Lower leg skin (tissue), 4 donors: ENCODE results near the gene TTC7B. TPM values are rescaled to one million over a fixed set of nuclear protein-coding genes. Genes with fewer than 3 reads are reported as not detected.

Experiments
- DNase-seq, 2 donors: peaks; one replicate each; pipeline ENCODE4 v3.0.0-alpha.2; 2019; ENCODE audit warnings: low spot score in 2 of 2
- H3K4me3 ChIP-seq: fragments of 200-600 bp; sonication (generic); 2 replicates; pipeline ENCODE4 v1.5.1; 2017; ENCODE audit warnings: mild to moderate bottlenecking, low read depth; ENCODE audit not compliant: poor library complexity, severe bottlenecking
- CTCF ChIP-seq, 3 donors: fragments of 450-650 bp; IDR thresholded peaks; one replicate each; pipeline ENCODE4 v1.5.1; 2016; ENCODE audit warnings: antibody characterized with exemption in 3 of 3, mild to moderate bottlenecking in 3 of 3, moderate library complexity in 2 of 3
- POLR2A ChIP-seq, 2 donors: fragments of 450-650 bp; IDR thresholded peaks; one replicate each; pipeline ENCODE4 v1.6.1; 2016 to 2017; ENCODE audit warnings: antibody characterized with exemption in 2 of 2, mild to moderate bottlenecking in 1 of 2, moderate library complexity in 1 of 2
- WGBS, 2 donors: methylation state at CpG; one replicate each; pipeline ENCODE4 v1.1.5; 2018; 5-methylcytosine and 5-hydroxymethylcytosine counted together
- intact Hi-C: fragments of 100-400 bp; cut with DNase I; formaldehyde crosslinking; loops from one replicate; pipeline ENCODE4 v1.15.0; 2023; ENCODE audit warnings: low total_unique reads
- total RNA-seq, 4 donors: library from RNA; depleted of rRNA; stranded (reverse); fragments of >200 nt; gene quantifications; one replicate each; pipeline ENCODE4 v1.1.0, GENCODE V29; 2016

Gene TTC7B
- total RNA-seq, 4 donors from 2014 or later: 10.3 to 28.7 (median 20.2) TPM

GRCh38 chr14:90804292-90805083 lies 11.7 kb downstream of the TTC7B start:
- no peak overlapping the region for H3K4me3 ChIP-seq
- TF ChIP-seq CTCF (IDR thresholded peaks at IDR 0.05) (no peak), POLR2A (IDR thresholded peaks at IDR 0.05) (no peak)
- WGBS, 2 donors: 80 to 85% methylated on average over 15 to 18 of the region's 18 CpGs
- intact Hi-C loops: no loop called here
- no peak for DNase-seq

GRCh38 chr14:90803249-90803648 lies 13.0 kb downstream of the TTC7B start:
- 82 to 83% methylated on average over 2 of the region's 2 CpGs for WGBS, 2 donors
- intact Hi-C loops: no loop called here
- H3K4me3 ChIP-seq: no peak overlapping the region
- no peak for TF ChIP-seq CTCF (IDR thresholded peaks at IDR 0.05)
- TF ChIP-seq POLR2A (IDR thresholded peaks at IDR 0.05): no peak
- no peak for DNase-seq

- WGBS, 2 donors: 45 to 66% methylated on average over 5 of the region's 5 CpGs
- no peak for DNase-seq
- H3K4me3 ChIP-seq: no peak overlapping the region
- intact Hi-C loops: no loop called here
- TF ChIP-seq CTCF (IDR thresholded peaks at IDR 0.05) (no peak), POLR2A (IDR thresholded peaks at IDR 0.05) (no peak)
These were observed 16.8 kb downstream of the TTC7B start for GRCh38 chr14:90799420-90799819.

GRCh38 chr14:90797919-90798318 lies 18.3 kb downstream of the TTC7B start:
- TF ChIP-seq CTCF (IDR thresholded peaks at IDR 0.05): no peak
- no peak for TF ChIP-seq POLR2A (IDR thresholded peaks at IDR 0.05)
- H3K4me3 ChIP-seq: no peak overlapping the region
- DNase-seq: no peak
- 60 to 61% methylated on average over 13 of the region's 13 CpGs for WGBS, 2 donors
- intact Hi-C loops: no loop called here

GRCh38 chr14:90797451-90797850 lies 18.8 kb downstream of the TTC7B start:
- WGBS, 2 donors: 55 to 69% methylated on average over 3 of the region's 3 CpGs
- TF ChIP-seq CTCF (IDR thresholded peaks at IDR 0.05) (no peak), POLR2A (IDR thresholded peaks at IDR 0.05) (no peak)
- intact Hi-C loops: no loop called here
- H3K4me3 ChIP-seq: no peak overlapping the region
- no peak for DNase-seq

- intact Hi-C loops: no loop called here
- no peak for DNase-seq
- TF ChIP-seq POLR2A (IDR thresholded peaks at IDR 0.05) (no peak), CTCF (IDR thresholded peaks at IDR 0.05) (no peak)
- WGBS, 2 donors: 56 to 70% methylated on average over 2 of the region's 2 CpGs
- H3K4me3 ChIP-seq: no peak overlapping the region
These were observed 19.9 kb downstream of the TTC7B start for GRCh38 chr14:90796329-90796728.
